IMR-90 (cell line): Measurements from ENCODE around the gene REXO1. TPM values are rescaled to one million over a fixed set of nuclear protein-coding genes. Genes with fewer than 3 reads are reported as not detected.
A peak's percentile ranks its signal among the peaks of the same experiment; 100 is the strongest.

ENCODE experiments used
- ATAC-seq: fragments of 200-7000 bp; cut with Tn5 transposase; 2 replicates; pipeline ENCODE4 v1.9.1; 2020; ENCODE audit warnings: low read depth, mild to moderate bottlenecking, moderate library complexity
- BruUV-seq: library from RNA; stranded (reverse); fragments of 400-500 nt; replicated peaks from 2 replicates; lab custom pipeline; 2021; lab: Mats Ljungman, UMichigan
- CTCF ChIA-PET: fragments of 300-600 bp; formaldehyde crosslinking; extraction: SDS; loops from one replicate; lab custom pipeline; 2021; ENCODE audit warnings: antibody characterized with exemption; lab: Yijun Ruan, JAX
- POLR2A ChIA-PET: fragments of 300-600 bp; sonication (Branson Sonifier 250); formaldehyde crosslinking; loops from one replicate; lab custom pipeline; 2022; ENCODE audit warnings: antibody characterized with exemption; ENCODE audit not compliant: unreplicated experiment; lab: Charles Lee
- DNase-seq: peaks from one replicate; pipeline ENCODE4 v3.0.0; 2013
- H2AFZ ChIP-seq: replicated peaks from 2 replicates; pipeline ENCODE3; 2013; ENCODE audit warnings: low read length, mild to moderate bottlenecking; ENCODE audit not compliant: poor library complexity
- H2AK5ac ChIP-seq: 2 replicates; pipeline ENCODE4 v1.6.1; 2013; ENCODE audit warnings: low read depth, low read length, inconsistent platforms
- H2AK9ac ChIP-seq: replicated peaks from 2 replicates; pipeline ENCODE3; 2013; ENCODE audit warnings: mild to moderate bottlenecking, low read depth, low read length, moderate library complexity; ENCODE audit not compliant: poor library complexity
- H2BK120ac ChIP-seq: 2 replicates; pipeline ENCODE4 v1.6.1; 2013; ENCODE audit warnings: low read depth, low read length, inconsistent platforms
- H2BK15ac ChIP-seq: 3 replicates; pipeline ENCODE4 v1.6.1; 2013; ENCODE audit warnings: low read depth, low read length, inconsistent platforms
- H2BK20ac ChIP-seq: 2 replicates; pipeline ENCODE4 v1.6.1; 2013; ENCODE audit warnings: low read depth, mild to moderate bottlenecking, inconsistent platforms, low read length, moderate library complexity
- H2BK5ac ChIP-seq: 2 replicates; pipeline ENCODE4 v1.6.1; 2013; ENCODE audit warnings: mild to moderate bottlenecking, low read depth, low read length, inconsistent platforms; ENCODE audit not compliant: poor library complexity, severe bottlenecking
- H3K14ac ChIP-seq: replicated peaks from 2 replicates; pipeline ENCODE4 v1.6.1; 2013; ENCODE audit warnings: low read depth, low read length, inconsistent platforms
- H3K18ac ChIP-seq: 2 replicates; pipeline ENCODE4 v1.6.1; 2013; ENCODE audit warnings: low read depth, low read length, control low read depth
- H3K23ac ChIP-seq: 2 replicates; pipeline ENCODE4 v1.6.1; 2013; ENCODE audit warnings: low read depth, low read length, inconsistent platforms
- H3K27ac ChIP-seq: 2 replicates; pipeline ENCODE4 v1.5.1; 2013; ENCODE audit warnings: mild to moderate bottlenecking, control low read depth, low read length; ENCODE audit not compliant: insufficient read depth
- H3K27me3 ChIP-seq: 2 replicates; pipeline ENCODE4 v1.6.1; 2013; ENCODE audit warnings: low read length; ENCODE audit not compliant: control insufficient read depth, insufficient read depth
- H3K36me3 ChIP-seq: 2 replicates; pipeline ENCODE4 v1.6.1; 2013; ENCODE audit warnings: low read length, mixed read lengths; ENCODE audit not compliant: control insufficient read depth, insufficient read depth
- H3K4ac ChIP-seq: 2 replicates; pipeline ENCODE4 v1.6.1; 2013; ENCODE audit warnings: low read depth, low read length, inconsistent platforms
- H3K4me1 ChIP-seq: 2 replicates; pipeline ENCODE4 v1.6.1; 2013; ENCODE audit warnings: low read length, mixed read lengths; ENCODE audit not compliant: control insufficient read depth, insufficient read depth
- H3K4me2 ChIP-seq: 2 replicates; pipeline ENCODE4 v1.6.1; 2013; ENCODE audit warnings: low read depth, mild to moderate bottlenecking, control low read depth, low read length, moderate library complexity
- H3K4me3 ChIP-seq: 2 replicates; pipeline ENCODE4 v1.5.1; 2013; ENCODE audit warnings: low read depth, mild to moderate bottlenecking, control low read depth, low read length, moderate library complexity; ENCODE audit not compliant: insufficient read depth
- H3K56ac ChIP-seq: 2 replicates; pipeline ENCODE4 v1.6.1; 2013; ENCODE audit warnings: low read length, inconsistent platforms; ENCODE audit not compliant: insufficient read depth; ENCODE audit errors: extremely low read depth
- H3K79me1 ChIP-seq, 2 experiments: 2 replicates each; pipeline ENCODE4 v1.6.1; 2013; ENCODE audit warnings: low read length in 2 of 2, inconsistent platforms in 1 of 2, low read depth in 1 of 2
- H3K9ac ChIP-seq: 2 replicates; pipeline ENCODE4 v1.6.1; 2013; ENCODE audit warnings: low read depth, low read length, control low read depth
- H3K9me1 ChIP-seq: 2 replicates; pipeline ENCODE4 v1.6.1; 2013; ENCODE audit warnings: low read length, inconsistent platforms; ENCODE audit not compliant: insufficient read depth
- H3K9me3 ChIP-seq: 2 replicates; pipeline ENCODE4 v1.6.1; 2013; ENCODE audit warnings: low read length; ENCODE audit not compliant: control insufficient read depth, insufficient read depth
- H4K20me1 ChIP-seq: 2 replicates; pipeline ENCODE4 v1.6.1; 2013; ENCODE audit warnings: low read length, inconsistent platforms; ENCODE audit not compliant: insufficient read depth
- H4K5ac ChIP-seq: 2 replicates; pipeline ENCODE4 v1.6.1; 2013; ENCODE audit warnings: mild to moderate bottlenecking, low read depth, low read length, control low read depth
- H4K8ac ChIP-seq, 2 experiments: 2 replicates each; pipeline ENCODE4 v1.6.1; 2013; ENCODE audit warnings: low read depth in 2 of 2, low read length in 2 of 2, control low read depth in 1 of 2, inconsistent platforms in 1 of 2
- H4K91ac ChIP-seq: 2 replicates; pipeline ENCODE4 v1.6.1; 2013; ENCODE audit warnings: low read depth, low read length, inconsistent platforms; ENCODE audit not compliant: insufficient read depth
- BHLHE40 ChIP-seq: fragments of 150-350 bp; IDR thresholded peaks from 2 replicates; pipeline ENCODE4 v1.6.1; 2016; ENCODE audit warnings: mild to moderate bottlenecking, low read depth, low read length
- CEBPB ChIP-seq: IDR thresholded peaks from 2 replicates; pipeline ENCODE4 v1.6.1; 2012; ENCODE audit warnings: low read depth, low read length, improper control_type of control experiment
- CHD1 ChIP-seq: IDR thresholded peaks from 2 replicates; pipeline ENCODE4 v1.6.1; 2012; ENCODE audit warnings: low read depth, low read length, improper control_type of control experiment
- ELK1 ChIP-seq: fragments of 150-350 bp; IDR thresholded peaks from 2 replicates; pipeline ENCODE4 v1.6.1; 2016; ENCODE audit warnings: low read depth, mild to moderate bottlenecking, low read length, moderate library complexity, borderline replicate concordance
- FOS ChIP-seq: fragments of 150-350 bp; IDR thresholded peaks from 2 replicates; pipeline ENCODE4 v1.6.1; 2016; ENCODE audit warnings: low read depth, low read length
- MAFK ChIP-seq: IDR thresholded peaks from 2 replicates; pipeline ENCODE4 v1.6.1; 2012; ENCODE audit warnings: low read depth, low read length, improper control_type of control experiment
- MAZ ChIP-seq: IDR thresholded peaks from 2 replicates; pipeline ENCODE4 v1.6.1; 2012; ENCODE audit warnings: low read depth, mild to moderate bottlenecking, low read length, improper control_type of control experiment, moderate library complexity, borderline replicate concordance
- MXI1 ChIP-seq: IDR thresholded peaks from 2 replicates; pipeline ENCODE4 v1.6.1; 2012; ENCODE audit warnings: low read depth, mild to moderate bottlenecking, low read length, moderate library complexity, borderline replicate concordance
- NFE2L2 ChIP-seq: fragments of 150-350 bp; IDR thresholded peaks from 2 replicates; pipeline ENCODE4 v1.6.1; 2016; ENCODE audit warnings: low read depth, mild to moderate bottlenecking, low read length
- POLR2A ChIP-seq: IDR thresholded peaks from 2 replicates; pipeline ENCODE4 v1.6.1; 2012; ENCODE audit warnings: mild to moderate bottlenecking, low read depth, low read length
- RAD21 ChIP-seq: IDR thresholded peaks from 2 replicates; pipeline ENCODE4 v1.6.1; 2012; ENCODE audit warnings: low read length, improper control_type of control experiment
- RCOR1 ChIP-seq: IDR thresholded peaks from 2 replicates; pipeline ENCODE4 v1.6.1; 2012; ENCODE audit warnings: mild to moderate bottlenecking, low read length, improper control_type of control experiment; ENCODE audit not compliant: insufficient replicate concordance
- RFX5 ChIP-seq: IDR thresholded peaks from 2 replicates; pipeline ENCODE4 v1.8.0; 2012; ENCODE audit warnings: low read depth, mild to moderate bottlenecking, low read length, moderate library complexity
- SMC3 ChIP-seq: fragments of 150-350 bp; IDR thresholded peaks from 2 replicates; pipeline ENCODE4 v1.6.1; 2016; ENCODE audit warnings: low read depth, mild to moderate bottlenecking, antibody characterized with exemption, low read length, moderate library complexity
- WGBS, 2 experiments: methylation state at CpG; one replicate each; pipeline versions ENCODE4 v1.1.5 to v1.1.7; 2013; ENCODE audit warnings: missing lambda C conversion rate in 2 of 2; ENCODE audit not compliant: insufficient read length in 1 of 2; ENCODE audit errors: extremely low coverage in 2 of 2; 5-methylcytosine and 5-hydroxymethylcytosine counted together
- dilution Hi-C: fragments of 300-500 bp; cut with HindIII; formaldehyde crosslinking; loops from one replicate; pipeline ENCODE4 v1.14.3; 2018; ENCODE audit warnings: low sequenced_read_pairs; ENCODE audit not compliant: unreplicated experiment
- in situ Hi-C: fragments of 300-500 bp; cut with MboI; formaldehyde crosslinking; loops from 3 replicates; pipeline ENCODE4 v1.14.3; 2019; ENCODE audit warnings: low sequenced_read_pairs, inconsistent platforms, mixed read lengths
- intact Hi-C: fragments of 100-400 bp; cut with micrococcal nuclease; formaldehyde crosslinking; loops from 2 replicates; pipeline ENCODE4 v1.10.0; 2022
- polyA plus RNA-seq, 3 experiments: library from polyadenylated mRNA; depleted of rRNA; stranded (reverse); fragments of >200 nt; gene quantifications; 2 replicates each; pipeline ENCODE4 v1.2.3, GENCODE V29; 2012; ENCODE audit warnings: low replicate concordance in 1 of 3
- total RNA-seq: library from RNA; depleted of rRNA; stranded (reverse); fragments of >200 nt; gene quantifications from 2 replicates; pipeline ENCODE4 v1.2.3, GENCODE V29; 2012
- TF ChIP-seq, protein P1 (sequence below): fragments of 150-350 bp; IDR thresholded peaks from 2 replicates; pipeline ENCODE4 v1.6.1; 2017; ENCODE audit warnings: mild to moderate bottlenecking, antibody characterized with exemption, low read length, low read depth
- TF ChIP-seq, protein P2 (sequence below): conservative IDR thresholded peaks from 2 replicates; pipeline ENCODE4 v1.5.1; 2012; ENCODE audit warnings: mild to moderate bottlenecking, low read depth, low read length, improper control_type of control experiment

REXO1 gene
- total and polyA plus RNA-seq, 2 of the 4 experiments (the other 2 are of a cell fraction): 1.4 to 63.7 TPM

DNA sequence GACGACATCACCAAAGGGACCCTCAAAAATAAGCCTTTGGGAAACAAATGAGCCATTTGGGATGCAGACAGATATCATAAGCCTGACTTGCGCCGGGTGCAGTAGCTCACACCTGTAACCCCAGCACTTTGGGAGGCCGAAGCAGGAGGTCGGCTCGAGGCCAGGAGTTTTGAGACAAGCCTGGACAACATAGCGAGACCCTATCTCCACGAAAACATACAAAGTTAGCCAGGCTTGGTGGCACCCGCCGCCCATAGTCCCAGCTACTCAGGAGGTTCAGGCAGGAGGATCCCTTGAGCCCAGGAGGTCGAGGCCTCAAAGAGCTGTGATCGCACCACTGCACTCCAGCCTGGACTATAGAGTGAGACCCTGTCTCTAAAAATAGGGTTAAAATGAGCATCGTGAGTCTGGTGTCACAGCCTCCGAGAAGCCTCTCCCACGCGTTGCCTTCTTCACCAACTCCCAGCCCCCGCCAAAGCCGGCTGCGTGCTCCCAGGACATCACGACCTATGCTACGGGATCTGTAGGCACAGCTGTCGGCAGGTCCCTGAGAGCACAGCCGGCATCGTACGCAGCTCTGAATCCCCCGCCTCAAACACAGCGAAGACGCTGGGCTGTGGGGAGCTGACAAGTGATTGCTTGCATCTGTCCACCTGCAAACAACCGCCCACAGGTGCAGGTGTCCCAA is 1.6 kb downstream of the REXO1 start:
- ChIA-PET POLR2A (no interaction called here), CTCF (no interaction called here)
- no peak overlapping the region for H3K18ac ChIP-seq
- H3K9me1 ChIP-seq: no peaks in the 10 kb centered on the region
- no peak overlapping the region for H3K56ac ChIP-seq
- H3K79me1 ChIP-seq: peaks cover 8 to 72% of the 10 kb centered on the region in 2 experiments; a peak in 3 of 4 replicates
- H2BK5ac ChIP-seq: no peak overlapping the region
- peak overlapping the region; percentile 98 for H3K4me2 ChIP-seq
- no peak overlapping the region for H2AFZ ChIP-seq
- ATAC-seq (no peak), DNase-seq (no peak)
- H3K36me3 ChIP-seq: peaks cover 3% of the 10 kb centered on the region; the same call in 1 of the 2 replicates
- H3K4me3 ChIP-seq: peak overlapping the region; percentile 100
- in situ Hi-C loops: no loop called here
- no peak overlapping the region for H2BK20ac ChIP-seq
- no peak overlapping the region for H3K4ac ChIP-seq
- 81% methylated on average over 12 of the region's 29 CpGs; no CpG with 5 or more reads in 1 of the 2 experiments for WGBS, 2 experiments
- dilution Hi-C loops: no loop called here
- no peak overlapping the region for H4K8ac ChIP-seq
- H3K9me3 ChIP-seq: no peaks in the 10 kb centered on the region
- peaks cover 10% of the 10 kb centered on the region for H3K4me1 ChIP-seq
- H2BK15ac ChIP-seq: no peak overlapping the region
- no peak overlapping the region for H4K91ac ChIP-seq
- no peaks in the 10 kb centered on the region for H3K27me3 ChIP-seq
- peaks cover 68% of the 10 kb centered on the region for H4K20me1 ChIP-seq
- H3K23ac ChIP-seq: no peak overlapping the region; the same call in 1 of the 2 replicates
- no peak overlapping the region for H2AK9ac ChIP-seq
- intact Hi-C loops: no loop called here
- H2BK120ac ChIP-seq: no peak overlapping the region
- H3K14ac ChIP-seq: no peak overlapping the region
- peak overlapping the region; percentile 19; the same call in 1 of the 2 replicates for H3K9ac ChIP-seq
- no peak overlapping the region for H3K27ac ChIP-seq
- no peak overlapping the region for H4K5ac ChIP-seq
- no peak overlapping the region for H2AK5ac ChIP-seq
- TF ChIP-seq POLR2A (no peak), SMC3 (no peak), BHLHE40 (no peak), CEBPB (no peak), MXI1 (no peak), FOS (no peak), RCOR1 (no peak), MAFK (no peak), MAZ (no peak), NFE2L2 (no peak), CHD1 (no peak), RAD21 (no peak), RFX5 (no peak), ELK1 (no peak)
- TF ChIP-seq, protein P1, sequence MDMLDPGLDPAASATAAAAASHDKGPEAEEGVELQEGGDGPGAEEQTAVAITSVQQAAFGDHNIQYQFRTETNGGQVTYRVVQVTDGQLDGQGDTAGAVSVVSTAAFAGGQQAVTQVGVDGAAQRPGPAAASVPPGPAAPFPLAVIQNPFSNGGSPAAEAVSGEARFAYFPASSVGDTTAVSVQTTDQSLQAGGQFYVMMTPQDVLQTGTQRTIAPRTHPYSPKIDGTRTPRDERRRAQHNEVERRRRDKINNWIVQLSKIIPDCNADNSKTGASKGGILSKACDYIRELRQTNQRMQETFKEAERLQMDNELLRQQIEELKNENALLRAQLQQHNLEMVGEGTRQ: no peak
- TF ChIP-seq, protein P2, sequence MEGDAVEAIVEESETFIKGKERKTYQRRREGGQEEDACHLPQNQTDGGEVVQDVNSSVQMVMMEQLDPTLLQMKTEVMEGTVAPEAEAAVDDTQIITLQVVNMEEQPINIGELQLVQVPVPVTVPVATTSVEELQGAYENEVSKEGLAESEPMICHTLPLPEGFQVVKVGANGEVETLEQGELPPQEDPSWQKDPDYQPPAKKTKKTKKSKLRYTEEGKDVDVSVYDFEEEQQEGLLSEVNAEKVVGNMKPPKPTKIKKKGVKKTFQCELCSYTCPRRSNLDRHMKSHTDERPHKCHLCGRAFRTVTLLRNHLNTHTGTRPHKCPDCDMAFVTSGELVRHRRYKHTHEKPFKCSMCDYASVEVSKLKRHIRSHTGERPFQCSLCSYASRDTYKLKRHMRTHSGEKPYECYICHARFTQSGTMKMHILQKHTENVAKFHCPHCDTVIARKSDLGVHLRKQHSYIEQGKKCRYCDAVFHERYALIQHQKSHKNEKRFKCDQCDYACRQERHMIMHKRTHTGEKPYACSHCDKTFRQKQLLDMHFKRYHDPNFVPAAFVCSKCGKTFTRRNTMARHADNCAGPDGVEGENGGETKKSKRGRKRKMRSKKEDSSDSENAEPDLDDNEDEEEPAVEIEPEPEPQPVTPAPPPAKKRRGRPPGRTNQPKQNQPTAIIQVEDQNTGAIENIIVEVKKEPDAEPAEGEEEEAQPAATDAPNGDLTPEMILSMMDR: no peak
- BruUV-seq: no TSS peak
